Lower leg skin (tissue), 4 donors: Measurements from ENCODE around the gene HDAC9. TPM values are rescaled to one million over a fixed set of nuclear protein-coding genes. Genes with fewer than 3 reads are reported as not detected.
A peak's percentile ranks its signal among the peaks of the same experiment; 100 is the strongest.

ENCODE experiments used
- DNase-seq, 2 donors: peaks; one replicate each; pipeline ENCODE4 v3.0.0-alpha.2; 2019; ENCODE audit warnings: low spot score in 2 of 2
- H3K4me3 ChIP-seq: fragments of 200-600 bp; sonication (generic); 2 replicates; pipeline ENCODE4 v1.5.1; 2017; ENCODE audit warnings: mild to moderate bottlenecking, low read depth; ENCODE audit not compliant: poor library complexity, severe bottlenecking
- POLR2A ChIP-seq, 2 donors: fragments of 450-650 bp; IDR thresholded peaks; one replicate each; pipeline ENCODE4 v1.6.1; 2016 to 2017; ENCODE audit warnings: antibody characterized with exemption in 2 of 2, mild to moderate bottlenecking in 1 of 2, moderate library complexity in 1 of 2
- WGBS, 2 donors: methylation state at CpG; one replicate each; pipeline ENCODE4 v1.1.5; 2018; 5-methylcytosine and 5-hydroxymethylcytosine counted together
- intact Hi-C: fragments of 100-400 bp; cut with DNase I; formaldehyde crosslinking; loops from one replicate; pipeline ENCODE4 v1.15.0; 2023; ENCODE audit warnings: low total_unique reads
- total RNA-seq, 4 donors: library from RNA; depleted of rRNA; stranded (reverse); fragments of >200 nt; gene quantifications; one replicate each; pipeline ENCODE4 v1.1.0, GENCODE V29; 2016
- TF ChIP-seq, protein P1 (sequence below), 3 donors: fragments of 450-650 bp; IDR thresholded peaks; one replicate each; pipeline ENCODE4 v1.5.1; 2016; ENCODE audit warnings: antibody characterized with exemption in 3 of 3, mild to moderate bottlenecking in 3 of 3, moderate library complexity in 2 of 3

HDAC9 gene
- total RNA-seq, 4 donors from 2014 or later: 3.1 to 5.5 (median 4.7) TPM

DNA sequence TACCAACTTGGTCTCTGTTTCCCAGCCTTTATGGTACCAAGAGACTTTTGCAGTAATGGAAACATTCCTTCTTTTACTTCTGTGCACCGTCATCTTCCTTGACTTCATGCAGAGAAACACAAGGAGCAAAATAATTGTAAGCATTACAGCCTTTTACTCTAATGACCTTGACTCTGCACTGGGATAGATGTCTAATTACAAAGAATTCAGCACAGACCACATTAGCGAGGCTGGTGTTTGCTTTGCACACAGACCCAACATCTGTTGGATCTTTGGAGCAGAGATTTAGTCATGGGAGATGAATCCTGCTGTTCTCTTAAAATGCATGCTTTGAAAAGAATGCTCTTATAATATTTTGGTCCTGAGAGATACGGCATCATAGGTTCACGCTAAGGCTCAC is 360.2 kb downstream of the HDAC9 start:
- no peak overlapping the region for H3K4me3 ChIP-seq
- TF ChIP-seq, protein P1, sequence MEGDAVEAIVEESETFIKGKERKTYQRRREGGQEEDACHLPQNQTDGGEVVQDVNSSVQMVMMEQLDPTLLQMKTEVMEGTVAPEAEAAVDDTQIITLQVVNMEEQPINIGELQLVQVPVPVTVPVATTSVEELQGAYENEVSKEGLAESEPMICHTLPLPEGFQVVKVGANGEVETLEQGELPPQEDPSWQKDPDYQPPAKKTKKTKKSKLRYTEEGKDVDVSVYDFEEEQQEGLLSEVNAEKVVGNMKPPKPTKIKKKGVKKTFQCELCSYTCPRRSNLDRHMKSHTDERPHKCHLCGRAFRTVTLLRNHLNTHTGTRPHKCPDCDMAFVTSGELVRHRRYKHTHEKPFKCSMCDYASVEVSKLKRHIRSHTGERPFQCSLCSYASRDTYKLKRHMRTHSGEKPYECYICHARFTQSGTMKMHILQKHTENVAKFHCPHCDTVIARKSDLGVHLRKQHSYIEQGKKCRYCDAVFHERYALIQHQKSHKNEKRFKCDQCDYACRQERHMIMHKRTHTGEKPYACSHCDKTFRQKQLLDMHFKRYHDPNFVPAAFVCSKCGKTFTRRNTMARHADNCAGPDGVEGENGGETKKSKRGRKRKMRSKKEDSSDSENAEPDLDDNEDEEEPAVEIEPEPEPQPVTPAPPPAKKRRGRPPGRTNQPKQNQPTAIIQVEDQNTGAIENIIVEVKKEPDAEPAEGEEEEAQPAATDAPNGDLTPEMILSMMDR (IDR thresholded peaks at IDR 0.05): no peak
- no peak for TF ChIP-seq POLR2A (IDR thresholded peaks at IDR 0.05)
- DNase-seq: no peak
- intact Hi-C loops: no loop called here
- WGBS, 2 donors: 69% methylated on average over 4 of the region's 4 CpGs

DNA sequence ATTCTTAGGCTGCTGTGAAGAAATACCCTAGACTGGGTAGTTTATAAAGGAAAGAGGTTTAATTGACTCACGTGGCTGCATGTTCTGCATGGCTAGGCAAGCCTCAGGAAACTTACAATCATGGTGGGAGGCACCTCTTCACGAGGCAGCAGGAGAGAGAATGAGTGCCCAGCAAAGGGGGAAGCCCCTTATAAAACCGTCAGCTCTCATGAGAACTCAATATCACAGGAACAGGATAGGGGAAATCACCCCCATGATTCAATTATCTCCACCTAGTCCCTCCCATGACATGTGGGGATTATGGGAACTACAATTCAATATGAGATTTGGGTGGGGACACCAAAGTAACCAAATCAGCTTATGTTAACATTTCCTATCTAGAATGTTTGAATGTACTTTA is 362.7 kb downstream of the HDAC9 start:
- 76 to 78% methylated on average over 3 of the region's 3 CpGs for WGBS, 2 donors
- no peak overlapping the region for H3K4me3 ChIP-seq
- TF ChIP-seq, protein P1 (IDR thresholded peaks at IDR 0.05): no peak
- TF ChIP-seq POLR2A (IDR thresholded peaks at IDR 0.05): no peak
- no peak for DNase-seq
- intact Hi-C loops: no loop called here

DNA sequence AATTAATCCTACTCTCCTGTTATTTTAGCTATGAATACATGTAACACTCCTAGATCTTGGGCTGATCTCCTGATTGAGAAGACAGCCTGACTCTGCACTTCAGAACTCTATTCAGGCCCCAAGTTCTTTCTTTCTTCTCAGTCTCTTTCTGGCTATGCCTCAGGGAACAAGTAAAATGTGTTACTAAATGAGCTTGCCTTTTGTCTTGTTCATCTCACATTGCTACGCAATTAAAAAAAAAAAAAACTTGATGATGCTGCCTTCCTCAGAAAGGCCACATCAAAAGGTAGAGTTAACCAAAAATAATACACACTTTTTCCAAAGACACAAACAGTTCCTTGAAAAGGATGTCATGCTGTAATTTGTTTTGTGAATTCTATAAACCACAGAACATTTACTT is 363.8 kb downstream of the HDAC9 start:
- WGBS, 2 donors: 24 to 37% methylated on average over 1 of the region's 1 CpG
- intact Hi-C loops: no loop called here
- H3K4me3 ChIP-seq: no peak overlapping the region
- DNase-seq: no peak
- TF ChIP-seq POLR2A (IDR thresholded peaks at IDR 0.05): no peak
- TF ChIP-seq, protein P1 (IDR thresholded peaks at IDR 0.05): no peak

DNA sequence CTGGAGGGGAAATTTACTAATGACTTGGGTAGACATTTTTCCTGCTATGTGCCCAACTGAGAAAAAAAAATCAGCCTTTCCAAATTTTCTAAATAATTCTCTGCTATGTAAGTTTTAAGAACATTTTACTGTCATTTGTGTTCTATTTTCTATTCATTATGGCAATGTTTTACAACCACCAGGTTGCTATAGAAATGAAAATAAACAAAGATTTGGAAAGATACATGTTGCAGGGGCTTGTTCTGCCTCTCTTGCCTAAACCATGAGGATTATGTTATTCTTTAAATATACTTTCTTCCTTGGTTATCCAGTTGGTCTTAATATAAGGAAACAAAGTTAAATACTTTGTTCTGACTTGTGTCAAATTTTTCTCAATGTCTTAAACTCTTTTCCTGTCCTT is 364.7 kb downstream of the HDAC9 start:
- DNase-seq: no peak
- intact Hi-C loops: no loop called here
- no peak overlapping the region for H3K4me3 ChIP-seq
- TF ChIP-seq, protein P1 (IDR thresholded peaks at IDR 0.05): no peak
- TF ChIP-seq POLR2A (IDR thresholded peaks at IDR 0.05): no peak

DNA sequence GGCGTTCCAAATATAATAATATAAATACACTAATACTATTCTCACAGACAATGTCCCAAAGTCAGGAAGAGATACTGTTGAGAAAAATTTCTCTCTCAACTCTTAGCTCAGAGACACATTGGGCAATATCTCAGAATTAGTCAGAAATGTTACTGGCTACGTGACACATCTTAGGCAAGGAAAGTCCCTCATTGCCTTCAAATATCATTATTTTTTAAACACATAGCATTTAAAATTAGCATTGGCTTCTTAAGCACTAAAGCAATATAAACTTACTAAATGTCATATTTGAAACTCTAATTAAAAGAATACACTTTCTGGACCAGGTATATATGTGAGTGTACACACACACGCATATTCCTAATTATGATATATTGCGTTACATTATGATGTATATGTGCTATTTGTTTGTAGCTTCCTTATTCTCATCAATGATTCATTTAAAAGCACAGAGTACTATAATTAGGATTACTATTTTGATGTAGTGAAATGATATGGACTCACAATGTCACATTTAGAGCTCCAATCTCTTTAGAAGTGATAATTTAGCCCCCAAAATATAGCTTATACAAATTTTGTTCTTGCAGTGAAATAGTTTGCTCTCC is 366.1 kb downstream of the HDAC9 start:
- H3K4me3 ChIP-seq: no peak overlapping the region
- TF ChIP-seq POLR2A (IDR thresholded peaks at IDR 0.05): no peak
- TF ChIP-seq, protein P1 (IDR thresholded peaks at IDR 0.05): no peak
- intact Hi-C loops: no loop called here
- WGBS, 2 donors: 71 to 74% methylated on average over 4 of the region's 4 CpGs
- no peak for DNase-seq

DNA sequence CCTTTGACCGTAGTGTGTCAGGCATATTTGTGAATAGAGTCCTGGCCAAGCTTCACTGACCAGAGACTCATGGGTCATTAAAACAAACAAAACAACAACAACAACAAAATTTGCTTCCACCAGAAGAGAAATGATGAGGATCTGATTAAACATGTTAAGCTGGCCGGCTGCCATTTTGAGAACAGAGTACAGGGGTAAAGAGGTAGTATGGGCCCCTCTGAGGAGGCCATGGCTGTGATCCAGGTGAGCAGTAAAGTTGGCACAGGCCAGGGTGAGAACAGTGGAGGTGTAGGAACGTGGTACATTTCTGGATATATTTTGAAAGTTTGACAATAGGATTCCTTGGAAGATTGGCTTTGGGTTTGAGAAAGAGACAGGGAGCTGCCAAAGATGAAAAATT is 369.4 kb downstream of the HDAC9 start:
- TF ChIP-seq POLR2A (IDR thresholded peaks at IDR 0.05): no peak
- TF ChIP-seq, protein P1 (IDR thresholded peaks at IDR 0.05): no peak
- 64 to 65% methylated on average over 3 of the region's 3 CpGs for WGBS, 2 donors
- H3K4me3 ChIP-seq: no peak overlapping the region
- DNase-seq: peak; percentile 17 to 83
- intact Hi-C loops: no loop called here
